Heart right ventricle (tissue), 16 donors: ENCODE results near the gene MRPL28. TPM values are rescaled to one million over a fixed set of nuclear protein-coding genes. Genes with fewer than 3 reads are reported as not detected.
"Not testable (repeated sequence)": the region's sequence is repeated elsewhere in the genome, so short reads cannot be mapped to it uniquely, and the experiment has no call there.

Source experiments
- ATAC-seq, 8 donors: fragments of 200-7000 bp; cut with Tn5 transposase; one replicate each; pipeline ENCODE4 v1.9.1; 2020; ENCODE audit warnings: mild to moderate bottlenecking in 8 of 8, moderate library complexity in 8 of 8, moderate number of reproducible peaks in 1 of 8
- DNase-seq, 2 donors: peaks; one replicate each; pipeline ENCODE4 v3.0.0-alpha.2; 2020
- H3K27ac ChIP-seq, 10 donors: fragments of 200-600 bp; sonication (generic) in 2 of 10; one replicate each; pipeline versions ENCODE4 v1.5.0 to v1.8.0; 2020 to 2022; ENCODE audit warnings: mild to moderate bottlenecking in 3 of 10
- H3K27me3 ChIP-seq, 7 donors: fragments of 200-600 bp; one replicate each; pipeline ENCODE4 v1.8.0; 2021 to 2022; ENCODE audit warnings: mild to moderate bottlenecking in 2 of 7
- H3K36me3 ChIP-seq, 9 donors: fragments of 200-600 bp; sonication (generic) in 1 of 9; one replicate each; pipeline versions ENCODE4 v1.5.0 to v1.8.0; 2020 to 2022; ENCODE audit warnings: mild to moderate bottlenecking in 2 of 9
- H3K4me1 ChIP-seq, 9 donors: fragments of 200-600 bp; sonication (generic) in 1 of 9; one replicate each; pipeline versions ENCODE4 v1.5.0 to v1.8.0; 2020 to 2022; ENCODE audit warnings: mild to moderate bottlenecking in 4 of 9
- H3K4me3 ChIP-seq, 10 donors: fragments of 200-600 bp; sonication (generic) in 2 of 10; one replicate each; pipeline versions ENCODE4 v1.5.0 to v1.8.0; 2020 to 2022; ENCODE audit warnings: mild to moderate bottlenecking in 7 of 10, moderate library complexity in 2 of 10
- H3K9me3 ChIP-seq, 11 donors: fragments of 200-600 bp in 10 of 11; sonication (generic) in 2 of 11; one replicate each; pipeline versions ENCODE4 v1.5.0 to v1.8.0; 2013 to 2022; ENCODE audit warnings: mild to moderate bottlenecking in 2 of 11, control low read depth in 1 of 11, moderate library complexity in 1 of 11
- WGBS, 2 donors: extraction: QIAGEN DNeasy Blood & Tissue Kit; methylation state at CpG; one replicate each; pipeline ENCODE4 v1.1.7; 2013; ENCODE audit warnings: inconsistent platforms in 1 of 2; 5-methylcytosine and 5-hydroxymethylcytosine counted together
- intact Hi-C, 10 donors: fragments of 100-400 bp; cut with DNase I; formaldehyde crosslinking; loops; one replicate each; pipeline versions ENCODE4 v1.11.1 to v1.14.2; 2022
- polyA plus RNA-seq, 2 donors: library from polyadenylated mRNA; stranded (reverse); fragments of 200-250 nt; gene quantifications; one replicate each; pipeline ENCODE4 v1.2.3, GENCODE V29; 2013
- total RNA-seq, 10 donors: library from RNA; stranded (reverse); fragmentation: NEBNext Ultra II Directional in 3 of 10; extraction: Animal tissue kit (Norgen Biotek cat#: 25700) in 3 of 10; gene quantifications; one replicate each; pipeline versions ENCODE4 v1.2.1 to v1.2.4, GENCODE V29; 2021 to 2023
- TF ChIP-seq, protein P1 (sequence below), 9 donors: fragments of 200-600 bp; sonication (generic) in 2 of 9; IDR thresholded peaks; one replicate each; pipeline versions ENCODE4 v1.5.0 to v1.8.0; 2021 to 2022; ENCODE audit warnings: antibody characterized with exemption in 9 of 9, mild to moderate bottlenecking in 5 of 9, moderate library complexity in 1 of 9
- donor health status: Arrhythmogenic right ventricular cardiomyopathy.
- donor health status: ischemic (EF 13 %, LVEDD 7.1; RV severe dilation, severe dysfunction).
- donor health status: healthy with polysubstance abuse.
- donor health status: DM: no; HTN: yes; CAD: no.
- donor health status: DM: no; HTN: no; CAD: no.
- donor health status: ischemic (EF 25% LVEDD 6.9; RV normal size, moderate dysfunction).
- donor health status: ischemic (EF 25% LVEDD 5.7; RV mildly dilated, moderate dysfunction).
- donor health status: healthy.
- donor health status: DM: yes; HTN: yes; CAD: no.
- donor health status: Ischemic cardiomyopathy.
- donor health status: ischemic (EF 35%, LVEDD 5.7; RV mildly dilated, moderate dysfunction).
- donor health status: nonischemic (EF 11% LVEDD 7.7; RV severe dilation, severe dysfunction).
- donor health status: DM: yes; HTN: yes; CAD: no.
- donor health status: PGD.
- donor health status: ischemic (EF 29% LVEDD 5.4; RV normal size, mild dysfunction).
- donor health status: nonischemic (EF 23%, LVEDD 6.1; RV moderate dilation, normal function).

The MRPL28 gene
- total and polyA plus RNA-seq, 12 donors: 64.9 to 169 (median 75.8) TPM

DNA sequence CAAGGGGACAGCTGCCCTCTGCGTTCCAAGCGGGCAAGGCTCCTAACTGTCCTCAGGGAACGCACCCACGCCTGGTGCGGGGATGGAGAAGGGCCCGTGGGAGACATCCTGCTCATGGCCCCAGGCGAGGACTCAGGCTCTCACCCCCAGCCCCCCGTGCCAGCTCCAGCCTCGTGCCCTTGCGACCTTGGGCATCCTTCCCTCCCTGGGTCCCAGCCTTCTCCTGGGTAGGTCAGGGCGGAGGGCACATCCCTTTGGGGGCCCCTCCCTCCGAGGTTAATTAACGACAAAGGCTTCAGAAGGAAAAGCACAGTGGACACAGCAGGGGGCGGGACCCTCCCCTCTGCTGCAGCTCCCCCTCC lies 8.5 kb upstream of the MRPL28 start:
- Histone ChIP-seq H3K4me3 (no peak overlapping the region), H3K4me1 (peaks cover 0 to 41% (median 28%) of the 10 kb centered on the region in 9 donors), H3K27ac (no peak overlapping the region), H3K27me3 (no peaks in the 10 kb centered on the region), H3K9me3 (no peaks in the 10 kb centered on the region), H3K36me3 (peaks cover 0 to 41% (median 26%) of the 10 kb centered on the region in 9 donors)
- ATAC-seq (no peak), DNase-seq (peak in 1 of 2 donors; percentile 12)
- intact Hi-C loops: no loop called here
- TF ChIP-seq, protein P1, sequence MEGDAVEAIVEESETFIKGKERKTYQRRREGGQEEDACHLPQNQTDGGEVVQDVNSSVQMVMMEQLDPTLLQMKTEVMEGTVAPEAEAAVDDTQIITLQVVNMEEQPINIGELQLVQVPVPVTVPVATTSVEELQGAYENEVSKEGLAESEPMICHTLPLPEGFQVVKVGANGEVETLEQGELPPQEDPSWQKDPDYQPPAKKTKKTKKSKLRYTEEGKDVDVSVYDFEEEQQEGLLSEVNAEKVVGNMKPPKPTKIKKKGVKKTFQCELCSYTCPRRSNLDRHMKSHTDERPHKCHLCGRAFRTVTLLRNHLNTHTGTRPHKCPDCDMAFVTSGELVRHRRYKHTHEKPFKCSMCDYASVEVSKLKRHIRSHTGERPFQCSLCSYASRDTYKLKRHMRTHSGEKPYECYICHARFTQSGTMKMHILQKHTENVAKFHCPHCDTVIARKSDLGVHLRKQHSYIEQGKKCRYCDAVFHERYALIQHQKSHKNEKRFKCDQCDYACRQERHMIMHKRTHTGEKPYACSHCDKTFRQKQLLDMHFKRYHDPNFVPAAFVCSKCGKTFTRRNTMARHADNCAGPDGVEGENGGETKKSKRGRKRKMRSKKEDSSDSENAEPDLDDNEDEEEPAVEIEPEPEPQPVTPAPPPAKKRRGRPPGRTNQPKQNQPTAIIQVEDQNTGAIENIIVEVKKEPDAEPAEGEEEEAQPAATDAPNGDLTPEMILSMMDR (IDR thresholded peaks at IDR 0.05): no peak
- 75 to 77% methylated on average over 14 of the region's 14 CpGs for WGBS, 2 donors

DNA sequence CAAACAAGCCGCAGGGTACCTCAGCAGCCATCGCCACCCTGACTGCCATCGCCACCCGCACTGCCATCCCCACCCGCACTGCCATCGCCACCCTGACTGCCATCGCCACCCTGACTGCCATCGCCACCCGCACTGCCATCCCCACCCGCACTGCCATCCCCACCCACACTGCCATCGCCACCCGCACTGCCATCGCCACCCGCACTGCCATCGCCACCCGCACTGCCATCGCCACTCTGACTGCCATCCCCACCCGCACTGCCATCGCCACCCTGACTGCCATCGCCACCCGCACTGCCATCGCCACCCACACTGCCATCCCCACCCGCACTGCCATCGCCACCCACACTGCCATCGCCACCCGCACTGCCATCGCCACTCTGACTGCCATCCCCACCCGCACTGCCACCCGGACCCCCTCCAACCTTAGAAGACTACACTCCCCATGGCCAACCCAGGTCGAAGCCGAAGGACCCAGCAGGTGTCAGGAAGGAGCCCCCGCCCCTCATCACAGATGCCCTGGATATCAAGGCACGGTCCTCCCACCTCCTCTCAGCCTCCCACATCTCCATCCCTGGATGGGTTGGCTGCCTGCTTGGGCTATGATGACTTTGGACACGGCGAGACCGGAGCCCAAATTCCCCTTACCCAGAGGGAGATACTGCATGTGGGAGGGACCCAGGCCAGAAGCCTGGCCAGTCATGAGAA lies 7.9 kb upstream of the MRPL28 start:
- H3K27me3 ChIP-seq, H3K27ac ChIP-seq, ATAC-seq, DNase-seq, intact Hi-C loops, H3K9me3 ChIP-seq, H3K4me3 ChIP-seq: not testable (repeated sequence)
- peaks cover 0 to 36% (median 23%) of the 10 kb centered on the region in 9 donors for H3K4me1 ChIP-seq
- H3K36me3 ChIP-seq: peaks cover 0 to 46% (median 29%) of the 10 kb centered on the region in 9 donors
- 89 to 93% methylated on average over 36 of the region's 36 CpGs for WGBS, 2 donors

DNA sequence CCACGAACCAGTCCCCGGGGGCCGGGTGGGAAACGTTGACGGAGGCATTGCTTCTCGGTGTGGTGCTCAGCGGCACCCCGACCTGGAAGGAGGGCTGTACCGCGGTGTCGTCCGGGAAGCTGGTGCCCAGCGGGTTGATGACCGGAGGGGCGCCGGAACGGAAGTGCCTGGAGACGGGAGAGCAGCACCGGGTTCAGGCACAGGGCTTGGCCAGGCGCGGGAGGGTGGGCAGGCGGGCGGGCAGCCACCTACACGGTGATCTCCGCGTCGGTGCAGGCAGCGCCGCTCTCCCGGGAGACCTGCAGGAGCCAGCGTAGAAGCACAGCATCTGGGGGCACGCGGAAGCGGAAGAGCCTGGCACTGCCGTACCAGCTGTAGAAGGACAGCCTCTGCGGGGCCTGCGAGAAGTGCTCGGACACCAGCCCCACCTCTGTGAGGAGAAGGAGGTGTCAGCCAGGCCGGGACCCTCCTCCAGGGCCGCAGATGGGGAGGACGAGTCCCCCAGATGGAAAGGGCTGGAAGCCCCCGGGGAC lies 7.1 kb upstream of the MRPL28 start:
- Histone ChIP-seq H3K36me3 (peaks cover 0 to 54% (median 37%) of the 10 kb centered on the region in 9 donors), H3K4me1 (peaks cover 0 to 28% (median 15%) of the 10 kb centered on the region in 9 donors), H3K9me3 (no peaks in the 10 kb centered on the region), H3K4me3 (no peak overlapping the region), H3K27ac (no peak overlapping the region), H3K27me3 (no peaks in the 10 kb centered on the region)
- peak in 1 of 2 donors; percentile 18 for DNase-seq
- ATAC-seq: no peak
- intact Hi-C loops: no loop called here
- WGBS, 2 donors: 88 to 91% methylated on average over 41 to 42 of the region's 42 CpGs
- TF ChIP-seq, protein P1 (IDR thresholded peaks at IDR 0.05): no peak

DNA sequence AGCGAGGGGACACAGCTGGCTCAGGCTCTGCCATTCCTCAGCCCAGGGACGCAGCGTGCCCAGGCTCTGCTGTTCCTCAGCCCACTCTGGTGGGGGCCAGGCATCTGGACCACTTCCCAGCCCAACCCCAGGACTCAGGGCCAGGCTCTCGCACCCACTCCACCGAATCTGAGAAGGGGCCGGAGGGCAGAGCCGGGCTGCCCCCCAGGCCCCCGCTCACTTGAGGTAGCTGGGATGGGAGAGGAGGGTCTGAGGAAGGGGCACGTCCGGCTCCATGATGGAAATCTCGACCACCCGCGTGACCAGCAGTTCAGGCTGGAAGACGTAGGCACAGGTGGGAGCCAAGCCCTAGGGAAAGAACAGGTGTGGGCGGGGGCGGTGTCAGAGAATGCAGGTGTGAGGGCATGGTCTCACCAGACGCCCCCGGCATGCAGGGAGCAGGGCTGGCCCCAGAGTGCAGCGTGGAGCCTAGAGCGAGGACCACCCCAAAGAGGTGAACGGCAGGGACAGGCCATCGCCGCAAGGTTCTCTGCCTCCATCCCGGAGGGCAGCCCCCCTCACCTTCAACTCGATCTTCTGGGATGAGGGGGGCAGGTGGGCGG lies 6.6 kb upstream of the MRPL28 start:
- intact Hi-C loops: no loop called here
- Histone ChIP-seq H3K9me3 (no peaks in the 10 kb centered on the region), H3K4me1 (peaks cover 0 to 28% (median 15%) of the 10 kb centered on the region in 9 donors), H3K36me3 (peaks cover 0 to 60% (median 38%) of the 10 kb centered on the region in 9 donors), H3K27me3 (no peaks in the 10 kb centered on the region), H3K27ac (no peak overlapping the region), H3K4me3 (no peak overlapping the region)
- peak in 1 of 2 donors; percentile 10 for DNase-seq
- ATAC-seq: no peak
- TF ChIP-seq, protein P1 (IDR thresholded peaks at IDR 0.05): no peak
- WGBS, 2 donors: 92 to 93% methylated on average over 26 of the region's 26 CpGs
